HG03571 (cell line): ENCODE data around the gene DPYD.

Experiments
- ATAC-seq: cut with Tn5 transposase; IDR thresholded peaks from one replicate; pipeline ENCODE4 v1.9.1; 2021; ENCODE audit not compliant: unreplicated experiment

The DPYD gene

DNA sequence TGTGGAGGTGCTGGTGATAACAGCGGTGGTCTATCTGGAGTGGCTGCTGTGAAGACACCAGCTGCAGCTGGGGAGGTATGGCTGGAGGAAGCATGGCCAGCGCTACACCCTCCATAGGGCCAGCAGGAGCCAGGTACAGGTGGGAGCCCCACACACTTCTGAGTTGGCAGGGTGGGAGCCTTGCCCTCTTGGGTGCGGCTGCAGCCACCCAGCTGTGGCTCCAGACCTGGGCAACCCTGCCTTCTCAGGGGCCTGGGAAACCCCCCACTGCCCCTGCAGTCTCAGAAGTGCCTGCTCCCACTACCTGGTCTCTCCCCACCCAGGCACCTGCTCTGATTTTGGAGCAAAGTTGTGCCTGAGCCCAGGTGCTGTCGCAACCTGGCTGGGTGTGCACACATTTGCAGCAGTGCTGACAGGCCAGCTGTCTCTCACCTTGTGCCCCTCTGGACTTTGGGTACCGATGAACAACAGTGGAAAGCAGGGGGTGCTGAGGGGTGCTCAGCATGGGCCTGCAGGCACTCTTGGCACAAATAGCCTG, 76.2 kb downstream of the DPYD start:
- no peak for ATAC-seq

DNA sequence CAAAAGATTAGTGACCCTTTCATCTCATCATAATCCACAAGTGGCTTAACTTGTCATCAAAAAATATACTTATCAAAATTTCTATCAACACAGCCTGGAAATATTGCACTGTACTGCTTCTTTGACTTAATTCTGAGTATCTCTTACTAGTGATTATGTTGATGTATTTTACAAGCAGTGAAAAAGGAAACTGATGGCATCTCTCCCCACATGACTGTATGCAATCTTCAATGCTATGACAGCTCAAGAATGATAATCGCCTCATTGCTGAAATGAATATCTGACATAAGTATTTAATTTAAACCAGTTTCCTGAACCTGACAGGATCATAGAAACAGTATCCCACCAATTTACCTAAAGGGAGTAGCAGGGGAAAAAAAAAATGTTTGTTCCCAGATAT, 79.5 kb downstream of the DPYD start:
- ATAC-seq = no peak

DNA sequence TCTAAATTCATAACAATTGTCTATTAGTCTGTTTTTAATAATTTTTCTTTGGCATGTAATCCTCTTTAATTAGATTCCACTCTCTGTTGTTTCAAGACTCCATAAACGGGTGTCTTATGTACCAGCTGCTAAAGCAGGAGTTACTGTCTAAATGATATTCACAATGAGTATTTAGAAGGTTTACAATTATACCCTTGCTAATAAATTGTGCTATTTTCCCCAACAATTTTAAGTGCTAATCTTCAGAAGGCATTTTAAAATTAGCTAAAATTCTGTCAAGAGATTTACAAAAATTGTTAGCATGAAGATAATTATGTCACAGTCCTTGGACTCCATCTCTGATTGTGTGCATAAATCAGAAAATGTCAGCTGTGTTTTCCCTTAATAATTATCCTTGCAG, 83.7 kb downstream of the DPYD start:
- no peak for ATAC-seq

DNA sequence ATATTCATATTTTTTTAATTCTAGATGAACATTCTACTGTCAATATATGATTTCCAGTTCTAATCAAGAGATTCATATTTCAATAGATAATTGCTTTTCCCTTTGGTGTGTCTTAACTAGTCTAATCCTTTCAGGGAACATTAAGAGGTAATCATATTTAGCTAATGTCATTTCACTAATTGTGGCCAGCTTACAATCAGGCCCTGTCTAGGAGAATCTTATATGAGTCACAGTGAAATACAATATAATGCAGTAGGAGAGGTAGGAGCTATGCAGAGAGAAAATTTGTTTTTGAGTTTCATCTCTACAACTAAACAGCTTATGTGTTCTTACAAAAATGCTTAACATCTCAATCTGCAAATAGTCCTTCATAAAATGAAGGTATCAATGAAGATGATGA, 85.9 kb downstream of the DPYD start:
- no peak for ATAC-seq

DNA sequence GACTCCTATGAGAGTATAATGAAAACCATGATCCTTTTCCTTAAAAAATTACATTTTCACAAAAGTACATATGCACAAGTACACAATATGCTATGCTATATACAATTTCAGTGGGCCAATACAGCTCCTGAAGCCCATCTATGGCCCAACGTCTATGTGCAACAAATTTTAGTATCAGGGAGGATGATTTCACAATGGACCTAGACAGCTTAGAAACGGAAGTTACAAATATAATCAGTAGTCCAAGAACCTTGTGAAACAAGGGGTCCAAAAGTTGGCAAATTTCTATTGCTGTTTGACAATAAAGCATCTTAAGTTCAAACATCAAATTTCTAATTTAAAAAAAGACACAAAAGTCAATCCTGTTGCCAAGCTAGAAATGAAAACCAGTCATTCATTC, 87.0 kb downstream of the DPYD start:
- no peak for ATAC-seq

DNA sequence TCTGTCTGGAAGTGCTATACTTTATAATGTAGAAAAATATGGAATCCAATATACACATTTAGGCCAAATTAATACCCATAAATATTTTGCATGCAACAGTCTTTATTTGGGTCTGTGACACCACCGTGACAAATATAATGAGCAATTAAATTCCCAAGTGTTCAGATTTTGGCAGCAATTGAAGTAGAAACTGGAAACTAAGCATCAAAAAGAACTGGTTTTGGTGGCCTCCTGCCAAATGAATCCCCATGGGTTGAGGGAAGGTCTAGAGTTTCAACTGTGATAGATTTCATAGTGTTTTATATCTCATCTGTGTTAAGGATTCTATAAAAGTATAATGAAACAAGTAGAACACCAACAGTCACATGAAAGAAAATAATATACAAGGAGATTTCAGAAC, 88.4 kb downstream of the DPYD start:
- no peak for ATAC-seq

DNA sequence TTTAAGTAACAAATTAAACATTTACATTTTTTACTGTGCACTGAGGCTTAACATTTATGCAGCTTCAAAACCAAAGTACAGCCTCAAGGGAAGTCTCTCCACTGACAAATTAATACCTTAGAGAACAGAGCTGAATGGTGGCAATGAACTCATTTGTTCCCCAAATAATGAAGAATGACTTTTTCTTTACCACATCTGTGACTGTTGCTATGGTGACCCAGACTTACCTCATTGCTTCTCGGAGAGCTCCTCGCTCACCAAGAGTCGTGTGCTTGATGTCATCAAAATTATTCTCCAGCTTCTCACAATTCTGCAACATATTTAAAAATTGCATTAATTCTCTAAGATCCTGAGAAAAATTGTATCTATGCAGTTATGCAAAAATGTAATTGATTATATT, 92.9 kb downstream of the DPYD start:
- no peak for ATAC-seq

DNA sequence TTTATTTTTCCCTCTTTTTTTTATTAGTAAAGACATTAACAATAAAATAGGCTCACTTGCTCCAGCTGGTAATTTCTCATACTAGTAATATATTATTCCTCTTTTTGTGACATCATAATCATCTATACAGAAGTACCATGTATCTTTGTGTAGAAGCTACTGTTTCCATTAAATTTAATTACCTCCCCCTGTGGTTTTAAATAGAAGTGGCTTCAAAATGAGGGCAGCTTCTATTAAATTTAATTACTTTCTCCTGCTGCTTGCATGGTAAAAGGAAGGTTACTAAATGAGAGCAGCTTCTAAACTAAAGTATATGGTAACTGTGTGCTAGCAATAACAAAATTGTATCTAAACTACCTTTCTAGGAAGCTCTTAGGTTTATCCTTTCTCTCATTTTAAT, 94.0 kb downstream of the DPYD start:
- ATAC-seq = no peak

DNA sequence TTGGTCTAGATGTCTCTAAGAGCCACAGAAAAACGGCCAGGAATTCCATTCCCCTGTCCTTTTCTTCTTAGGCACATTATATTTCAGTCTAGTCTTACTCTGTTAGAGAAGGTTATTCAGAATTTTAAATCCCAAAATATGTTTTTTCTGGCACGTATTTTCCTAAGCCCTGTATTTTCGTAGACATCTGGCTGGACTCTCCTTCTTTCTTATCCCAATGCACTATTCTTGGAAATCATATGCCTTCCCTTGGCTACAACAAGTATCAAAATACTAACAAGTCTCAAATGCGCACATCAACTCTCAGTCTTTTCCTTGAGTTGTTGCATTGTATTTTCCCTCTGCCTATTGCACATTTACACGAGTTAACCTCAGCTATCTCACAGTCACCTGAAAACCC, 96.2 kb downstream of the DPYD start:
- no peak for ATAC-seq

DNA sequence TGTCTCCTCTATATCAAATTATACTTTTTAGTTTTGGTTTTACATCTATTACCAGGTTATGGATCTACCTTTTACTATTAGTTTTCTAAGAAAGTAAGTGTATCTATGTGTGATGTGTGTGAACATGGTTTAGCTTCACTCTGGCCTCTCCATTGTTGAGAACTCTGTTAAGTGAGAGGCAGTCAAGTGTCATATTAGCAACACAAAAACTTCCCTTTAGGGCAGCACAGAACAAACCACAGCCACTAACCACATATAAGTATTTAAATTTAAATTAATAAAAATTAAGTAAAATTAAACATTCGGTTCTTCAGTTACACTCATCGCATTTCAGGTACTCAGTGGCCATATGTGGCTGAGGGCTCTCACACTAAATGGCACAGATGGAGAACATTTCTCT, 96.6 kb downstream of the DPYD start:
- ATAC-seq = no peak

DNA sequence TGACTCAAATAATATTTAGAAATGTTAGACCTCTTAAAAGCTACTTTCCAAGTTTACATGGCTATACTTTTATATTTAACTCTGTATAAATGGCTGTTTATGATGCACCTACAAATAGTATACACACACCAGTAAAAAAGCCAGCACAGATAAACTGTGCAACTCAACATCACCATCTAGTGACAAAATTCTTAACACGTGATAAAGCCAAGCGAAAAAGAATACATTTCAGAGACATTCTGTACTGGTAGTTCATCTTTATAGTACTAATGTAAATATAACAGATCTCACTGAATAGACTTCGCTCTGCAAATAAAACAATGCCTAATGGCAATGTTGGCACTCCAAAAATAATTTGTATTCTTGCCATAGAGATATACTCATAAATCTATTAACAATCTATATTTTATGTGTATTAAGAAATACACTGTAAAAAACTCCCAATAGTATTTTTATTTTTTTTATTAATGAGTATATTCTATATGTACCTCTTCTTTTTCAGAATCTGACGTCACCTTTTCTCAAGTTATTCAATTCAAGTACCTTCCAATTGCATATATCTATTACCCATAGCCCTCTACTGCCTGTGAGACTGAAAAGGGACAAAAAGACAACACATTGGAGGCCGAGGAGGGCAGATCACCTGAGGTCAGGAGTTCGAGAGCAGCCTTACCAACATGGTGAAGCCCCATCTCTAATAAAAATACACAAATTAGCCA, 100.2 kb downstream of the DPYD start:
- no peak for ATAC-seq

DNA sequence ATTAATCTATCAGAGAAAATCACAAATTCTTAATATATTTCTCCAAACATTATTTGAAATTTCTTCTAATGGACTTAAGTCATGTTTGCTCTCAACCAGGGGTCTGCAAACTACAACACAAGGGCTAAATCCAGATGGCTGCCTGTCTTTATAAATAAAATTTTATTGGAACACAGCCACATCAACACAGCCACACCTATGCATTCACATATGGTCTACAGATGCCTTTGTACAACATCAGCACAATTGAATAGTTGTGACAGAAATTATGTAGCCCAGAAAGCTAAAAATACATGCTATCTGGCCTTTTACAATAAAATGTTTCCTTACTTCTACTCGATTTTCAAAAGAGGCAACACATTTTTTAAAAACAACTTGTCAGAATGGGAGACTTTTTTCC, 103.9 kb downstream of the DPYD start:
- no peak for ATAC-seq

DNA sequence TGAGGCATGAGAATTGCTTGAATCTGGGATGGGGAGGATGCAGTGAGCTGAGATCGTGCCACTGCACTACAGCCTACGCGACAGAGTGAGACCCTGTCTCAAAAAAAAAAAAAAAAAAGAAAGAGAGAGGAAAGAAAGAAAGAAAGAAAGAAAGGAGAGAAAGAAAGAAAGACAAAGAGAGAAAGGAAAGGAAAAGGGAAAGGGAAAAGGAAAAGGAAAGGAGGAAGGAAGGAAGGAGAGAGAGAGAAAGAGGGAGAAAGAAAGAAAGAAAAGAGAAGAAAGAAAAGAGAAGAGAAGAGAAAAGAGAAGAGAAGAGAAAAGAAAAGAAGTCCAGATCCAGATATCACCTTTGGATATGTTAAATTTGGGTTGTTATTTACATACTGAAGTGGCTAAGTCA, 106.0 kb downstream of the DPYD start:
- no peak for ATAC-seq

DNA sequence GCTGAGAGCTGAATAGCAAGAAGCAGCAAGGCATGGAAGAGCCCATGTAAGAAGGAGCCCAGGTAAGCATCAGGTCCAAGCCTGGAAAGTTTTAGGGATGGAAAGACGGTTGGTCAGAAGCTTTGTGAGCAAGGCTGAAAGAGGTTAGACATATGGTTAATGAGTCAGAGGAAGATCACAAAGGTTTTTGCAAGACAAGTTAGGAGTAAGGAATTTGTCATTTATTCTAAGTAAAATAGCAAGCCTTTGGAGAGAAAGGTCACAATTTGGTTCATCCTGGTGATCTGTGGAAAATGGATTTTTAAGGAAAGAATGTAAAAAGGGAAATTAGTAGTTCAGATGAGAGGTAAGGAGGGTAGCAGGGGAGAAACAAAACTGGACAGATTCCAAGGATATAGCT, 106.7 kb downstream of the DPYD start:
- ATAC-seq = no peak

DNA sequence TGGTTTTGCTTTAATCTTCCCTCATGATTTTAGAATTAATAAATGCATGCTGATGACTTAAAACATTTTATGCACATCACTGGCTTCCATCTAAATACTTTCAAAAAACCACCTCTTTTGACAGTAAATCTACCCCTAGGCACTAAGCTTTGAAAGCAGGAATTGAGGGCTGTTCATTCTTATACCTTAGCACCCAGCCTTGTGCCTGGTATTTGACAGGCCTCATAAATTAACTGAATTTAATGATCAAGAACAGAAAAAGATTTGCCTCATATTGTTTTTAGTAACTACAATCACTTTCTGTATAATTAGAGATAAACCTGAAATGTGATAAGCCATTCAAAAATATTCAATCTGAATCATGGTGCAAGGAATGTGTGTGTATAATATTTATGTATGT, 108.8 kb downstream of the DPYD start:
- ATAC-seq = no peak

DNA sequence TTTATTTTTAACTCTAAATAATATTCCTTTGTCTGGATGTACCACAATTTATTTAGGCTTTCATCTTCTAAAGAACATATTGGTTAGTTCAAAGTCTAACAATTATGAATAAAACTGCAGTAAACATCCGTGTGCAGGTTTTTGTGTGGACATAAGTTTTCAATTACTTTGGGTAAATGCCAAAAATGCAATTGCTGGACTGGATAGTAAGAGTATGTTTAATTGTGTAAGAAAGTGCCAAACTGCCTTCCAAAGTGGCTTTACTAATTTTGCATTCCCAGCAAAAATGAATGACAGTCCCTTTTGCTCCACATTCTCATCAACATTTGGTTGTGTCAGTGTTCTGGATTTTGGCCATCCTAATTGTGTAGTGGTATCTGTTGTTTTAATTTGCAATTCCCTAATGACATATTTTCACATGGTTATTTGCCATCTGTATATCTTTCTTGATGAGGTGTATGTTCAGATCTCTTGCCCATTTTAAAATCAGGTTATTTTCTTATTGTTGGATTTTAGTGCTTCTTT, 113.8 kb downstream of the DPYD start:
- no peak for ATAC-seq

DNA sequence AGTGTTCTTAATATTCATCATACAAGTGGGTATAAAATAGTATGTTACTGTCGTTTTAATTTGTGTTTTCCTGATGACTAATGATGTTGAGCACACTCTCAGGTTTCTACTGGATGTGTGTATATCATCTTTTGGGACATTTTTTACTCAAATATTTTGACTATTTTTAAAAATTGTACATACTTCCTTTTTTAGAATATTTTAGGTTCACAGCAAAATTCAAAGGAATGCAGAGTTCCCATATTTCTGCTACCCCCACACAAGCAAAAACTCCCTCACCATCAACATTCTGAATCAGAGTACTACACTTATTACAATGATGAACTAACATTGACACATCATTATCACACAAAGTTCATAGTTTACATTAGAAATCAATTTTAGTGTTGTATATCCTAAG, 114.5 kb downstream of the DPYD start:
- ATAC-seq = no peak

DNA sequence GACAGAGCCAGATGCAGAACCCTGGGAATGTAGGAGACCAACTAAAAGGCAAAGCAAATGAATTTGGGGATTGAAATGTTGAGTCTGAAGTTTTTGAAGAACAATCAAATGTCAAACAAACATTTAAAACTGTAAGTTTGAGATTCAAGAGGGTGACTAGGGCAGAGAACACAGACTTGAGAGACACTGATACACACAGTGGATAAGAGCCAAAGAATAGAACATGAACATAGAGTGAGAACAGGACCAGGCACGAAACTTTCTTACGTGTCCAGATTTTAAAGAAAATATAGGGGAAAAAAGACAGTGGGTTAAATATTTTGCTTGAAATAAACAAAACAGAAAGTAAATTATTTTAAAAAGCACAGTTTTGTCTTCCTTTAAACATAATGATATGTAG, 115.7 kb downstream of the DPYD start:
- ATAC-seq = no peak

DNA sequence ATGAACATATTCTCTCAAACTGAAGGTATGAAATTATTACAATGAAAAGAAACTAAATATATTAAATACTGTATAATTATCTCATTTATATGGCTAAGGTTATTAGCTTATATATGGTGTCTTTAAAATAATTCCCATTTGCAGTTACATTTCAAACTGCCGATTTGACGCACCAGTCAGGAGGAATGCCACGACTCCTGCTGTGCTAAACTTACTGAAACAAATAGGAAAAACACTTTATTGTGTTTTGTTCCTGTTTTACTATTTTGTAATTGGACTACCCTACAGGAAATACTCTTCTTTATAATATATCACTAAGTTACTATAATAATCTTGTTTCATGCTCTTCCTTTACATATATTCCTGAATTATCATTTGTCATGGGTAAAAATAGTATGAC, 117.8 kb downstream of the DPYD start:
- no peak for ATAC-seq

DNA sequence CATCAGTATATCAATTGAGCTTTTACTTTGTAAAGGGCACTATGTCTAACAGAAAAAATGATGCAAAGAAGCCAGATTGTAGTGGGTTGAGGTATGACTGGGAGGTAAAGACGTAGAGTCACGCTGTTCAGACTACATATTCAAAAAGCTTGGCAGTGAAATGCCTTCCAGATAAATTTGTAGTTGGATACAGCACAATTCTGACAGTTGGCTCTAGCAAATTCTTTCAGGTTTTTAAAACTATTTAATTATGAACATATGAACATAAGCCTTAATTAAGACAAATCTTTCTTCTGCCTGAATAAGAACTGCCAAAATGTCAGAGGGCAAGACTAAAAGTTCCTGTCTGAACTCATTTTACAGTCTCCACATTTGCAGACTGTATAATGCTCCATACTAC, 118.8 kb downstream of the DPYD start:
- no peak for ATAC-seq

DNA sequence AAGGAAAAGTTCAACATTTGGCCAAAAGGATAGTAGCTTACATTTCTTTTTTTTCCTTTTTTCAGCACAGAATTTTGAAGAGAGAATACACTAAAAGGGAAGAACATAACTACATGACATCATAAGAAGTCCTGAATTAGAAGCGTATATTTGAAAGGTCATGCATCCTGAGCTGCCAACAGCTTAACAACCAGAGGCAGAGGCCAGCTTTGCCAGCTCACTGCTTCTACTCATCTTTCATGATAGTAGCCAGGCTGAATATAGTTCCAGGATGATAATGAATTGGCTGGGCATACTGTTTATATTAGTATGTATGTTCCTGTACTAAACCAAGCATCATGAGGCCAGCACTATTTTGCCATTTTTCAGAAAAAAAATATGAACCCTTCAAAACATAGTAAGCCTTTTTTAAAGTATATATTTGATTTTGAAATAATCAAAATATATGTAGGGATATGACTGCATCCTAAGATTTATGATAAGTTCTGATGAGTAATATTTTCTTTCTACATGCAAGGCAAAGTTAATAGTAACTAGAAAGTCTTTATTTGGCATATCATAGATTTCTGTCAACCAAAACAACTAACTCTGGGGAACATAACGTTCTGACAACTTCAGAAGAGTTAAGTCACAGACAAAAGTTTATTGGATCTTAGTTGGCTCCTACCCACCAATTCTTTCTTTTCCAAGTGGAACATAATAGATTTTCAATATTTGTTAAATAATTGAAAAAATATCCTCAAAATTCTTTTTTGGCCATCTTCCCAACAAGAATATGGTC, 123.2 kb downstream of the DPYD start:
- no peak for ATAC-seq

DNA sequence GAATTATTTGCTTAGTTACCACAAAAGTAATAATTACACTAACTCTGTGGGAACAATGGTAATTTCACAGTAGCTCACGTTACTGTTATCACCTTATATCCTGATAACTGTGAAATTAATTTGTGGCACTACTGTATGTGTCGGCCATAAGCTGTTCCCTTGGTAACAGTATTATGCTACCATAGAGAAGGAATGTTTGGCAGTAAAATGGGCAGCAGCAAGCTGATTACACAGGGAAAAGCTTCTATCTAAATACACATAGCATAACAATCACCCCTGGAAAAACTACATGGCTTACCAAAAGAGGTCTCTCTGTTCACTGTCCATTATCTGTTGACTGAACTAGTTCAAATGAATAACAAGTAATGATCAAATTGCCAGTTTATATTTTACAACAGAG, 124.1 kb downstream of the DPYD start:
- ATAC-seq = no peak
